BJ (cell line): ENCODE measurements around the gene ATP1A2. TPM values are rescaled to one million over a fixed set of nuclear protein-coding genes. Genes with fewer than 3 reads are reported as not detected.

Experiments
- CTCF ChIA-PET: fragments of 350-600 bp; formaldehyde crosslinking; extraction: SDS; loops from one replicate; lab custom pipeline; 2021; ENCODE audit warnings: antibody characterized with exemption, inconsistent platforms; lab: Yijun Ruan, JAX
- POLR2A ChIA-PET: fragments of 300-600 bp; sonication (Branson Sonifier 250); formaldehyde crosslinking; extraction: SDS; loops from one replicate; lab custom pipeline; 2021; ENCODE audit warnings: antibody characterized with exemption; lab: Charles Lee
- DNase-seq: peaks from one replicate; pipeline ENCODE4 v3.0.0-alpha.2; 2011; ENCODE audit warnings: low read depth
- H3K27me3 ChIP-seq: 2 replicates; pipeline ENCODE4 v1.6.0; 2011; ENCODE audit warnings: low read length; ENCODE audit not compliant: control insufficient read depth, insufficient read depth
- H3K36me3 ChIP-seq: 2 replicates; pipeline ENCODE4 v1.5.1; 2011; ENCODE audit warnings: low read length; ENCODE audit not compliant: control insufficient read depth, insufficient read depth
- H3K4me3 ChIP-seq: 2 replicates; pipeline ENCODE4 v1.5.1; 2011; ENCODE audit warnings: low read depth, mild to moderate bottlenecking, control low read depth, low read length
- CTCF ChIP-seq: IDR thresholded peaks from 2 replicates; pipeline ENCODE4 v1.5.1; 2011; ENCODE audit warnings: low read depth, mild to moderate bottlenecking, control low read depth, inconsistent platforms, low read length, moderate library complexity; ENCODE audit not compliant: insufficient read depth
- polyA plus RNA-seq: library from polyadenylated mRNA; depleted of rRNA; stranded (reverse); fragments of >200 nt; gene quantifications from 2 replicates; pipeline ENCODE4 v1.2.3, GENCODE V29; 2011

Gene ATP1A2
- polyA plus RNA-seq, 1 experiment, result 1.1 TPM

DNA sequence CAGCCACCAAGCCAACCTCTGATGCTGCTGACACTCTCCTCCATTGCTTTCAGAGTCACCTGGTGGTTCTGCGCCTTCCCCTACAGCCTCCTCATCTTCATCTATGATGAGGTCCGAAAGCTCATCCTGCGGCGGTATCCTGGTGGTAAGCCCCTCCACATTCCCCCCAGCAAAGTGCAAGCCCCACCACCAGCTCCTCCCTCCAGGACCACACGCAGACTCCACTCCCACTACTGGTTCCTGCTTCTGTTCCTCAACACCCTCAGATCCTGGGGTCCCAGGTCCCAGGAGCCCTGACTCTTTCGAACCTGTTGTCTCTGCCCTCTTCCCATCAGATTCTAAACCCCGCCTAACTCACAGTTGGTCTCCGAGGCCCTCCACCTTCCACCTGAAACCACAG lies 24.3 kb downstream of the ATP1A2 start:
- CTCF ChIA-PET, result interaction anchor here (0.8 kb wide), 1 partner anchor 9 kb away, joined by 3 read pairs; no protein-coding TSS in a partner anchor
- H3K27me3 ChIP-seq, result peaks cover 3% of the 10 kb centered on the region
- DNase-seq, result no peak
- no peaks in the 10 kb centered on the region for H3K36me3 ChIP-seq
- POLR2A ChIA-PET, result no interaction called here
- H3K4me3 ChIP-seq, result no peak overlapping the region
- TF ChIP-seq CTCF, result no peak

- DNase-seq, result no peak
- no peak for TF ChIP-seq CTCF
- POLR2A ChIA-PET, result no interaction called here
- Histone ChIP-seq H3K27me3 (peaks cover 3% of the 10 kb centered on the region; the same call in 1 of the 2 replicates), H3K36me3 (no peaks in the 10 kb centered on the region), H3K4me3 (no peak overlapping the region)
- CTCF ChIA-PET, result no interaction called here
These were observed 28.1 kb downstream of the ATP1A2 start for GRCh38 chr1:160143695-160144094.

GRCh38 chr1:160144921-160145320 lies 29.4 kb downstream of the ATP1A2 start:
- POLR2A ChIA-PET, result no interaction called here

DNA sequence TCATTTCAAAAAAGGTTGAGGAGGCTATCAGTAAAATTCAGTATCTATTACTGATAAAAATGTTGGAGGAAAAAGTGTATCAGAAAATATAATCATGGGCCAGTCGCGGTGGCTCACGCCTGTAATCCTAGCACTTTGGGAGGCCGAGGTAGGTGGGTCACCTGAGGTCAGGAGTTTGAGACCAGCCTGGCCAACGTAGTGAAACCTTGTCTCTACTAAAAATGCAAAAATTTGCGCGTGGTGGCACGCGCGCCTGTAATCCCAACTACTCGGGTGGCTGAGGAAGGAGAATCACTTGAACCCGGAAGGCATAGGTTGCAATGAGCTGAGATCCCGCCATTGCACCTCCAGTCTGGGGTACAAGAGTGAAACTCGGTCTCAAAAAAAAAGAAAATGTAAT lies 30.5 kb downstream of the ATP1A2 start:
- ChIA-PET CTCF (interaction anchor here (0.9 kb wide), 1 partner anchor 43 kb away, joined by 3 read pairs; no protein-coding TSS in a partner anchor), POLR2A (interaction anchor here (0.6 kb wide), 1 partner anchor 24 kb away, joined by 4 read pairs; no protein-coding TSS in a partner anchor)
- DNase-seq, result no peak
- H3K36me3 ChIP-seq, result no peaks in the 10 kb centered on the region
- 0 out of 2 replicates have a peak, but pooled peaks cover 2% of the 10 kb centered on the region for H3K27me3 ChIP-seq
- no peak for TF ChIP-seq CTCF
- no peak overlapping the region for H3K4me3 ChIP-seq

More at GRCh38 chr1:160144921-160145320, 29.4 kb downstream of the ATP1A2 start:
- no peak for DNase-seq
- TF ChIP-seq CTCF, result no peak
- Histone ChIP-seq H3K27me3 (0 out of 2 replicates have a peak, but pooled peaks cover 2% of the 10 kb centered on the region), H3K4me3 (no peak overlapping the region), H3K36me3 (no peaks in the 10 kb centered on the region)
- CTCF ChIA-PET, result no interaction called here

- no peak for TF ChIP-seq CTCF
- Histone ChIP-seq H3K27me3 (no peaks in the 10 kb centered on the region), H3K36me3 (no peaks in the 10 kb centered on the region), H3K4me3 (no peak overlapping the region)
- no peak for DNase-seq
- POLR2A ChIA-PET, result no interaction called here
- CTCF ChIA-PET, result interaction anchor here (0.9 to 2.7 kb wide), 4 partner anchors 14 to 46 kb away, joined by 3 to 12 read pairs (median 6); no protein-coding TSS in a partner anchor
These were observed 32.6 kb downstream of the ATP1A2 start for GRCh38 chr1:160148121-160148520.
